GM18517 (cell line): ENCODE data around the gene PGA4.
"Not testable (repeated sequence)": the region's sequence is repeated elsewhere in the genome, so short reads cannot be mapped to it uniquely, and the experiment has no call there.

Source experiments
- ATAC-seq: cut with Tn5 transposase; IDR thresholded peaks from one replicate; pipeline ENCODE4 v1.9.1; 2021; ENCODE audit warnings: mild to moderate bottlenecking, moderate library complexity; ENCODE audit not compliant: unreplicated experiment

The PGA4 gene

DNA sequence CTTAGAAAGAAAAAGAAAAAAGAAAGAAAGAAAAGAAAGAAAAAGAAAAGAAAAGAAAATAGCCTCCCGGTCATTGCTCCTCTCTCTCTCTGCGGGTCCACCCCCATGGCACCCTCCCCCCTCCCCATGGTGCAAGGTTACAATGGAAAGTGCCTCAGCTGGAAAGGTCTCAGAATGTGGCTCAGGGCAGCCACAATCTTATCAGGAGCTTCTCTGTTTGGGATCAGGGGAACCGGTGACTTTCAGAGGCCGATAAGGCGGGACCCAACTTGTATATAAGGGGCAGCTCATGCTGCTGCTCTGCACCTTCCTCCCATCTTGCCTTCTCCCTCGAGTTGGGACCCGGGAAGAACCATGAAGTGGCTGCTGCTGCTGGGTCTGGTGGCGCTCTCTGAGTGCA, at the start of gene PGA4:
Gene PGA4 (plus strand): TSS at position 301 of the 400 bp plus-strand sequence. CDS start 54 bp downstream, at position 355.
- not testable (repeated sequence) for ATAC-seq

DNA sequence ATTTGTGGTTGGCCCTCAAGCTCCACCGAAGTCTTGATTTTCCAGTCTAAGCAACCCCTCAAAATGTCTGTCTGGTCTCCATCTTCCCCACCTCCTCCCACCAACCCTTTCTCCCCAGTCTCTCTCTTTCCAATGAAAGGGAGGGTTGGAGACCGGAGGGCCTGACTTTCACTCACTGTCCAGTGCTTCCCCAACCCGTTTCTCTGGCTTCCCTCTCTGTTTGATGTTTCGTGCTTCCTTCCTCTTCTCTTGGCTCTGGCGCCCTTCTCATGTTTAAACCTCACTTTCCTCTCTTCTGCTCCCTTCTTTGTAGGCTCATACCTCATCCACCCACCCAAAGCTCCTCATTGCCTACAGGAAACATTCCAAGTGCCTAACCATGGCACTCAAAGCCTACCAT, 49.8 kb upstream of the PGA4 start:
- ATAC-seq, result no peak

DNA sequence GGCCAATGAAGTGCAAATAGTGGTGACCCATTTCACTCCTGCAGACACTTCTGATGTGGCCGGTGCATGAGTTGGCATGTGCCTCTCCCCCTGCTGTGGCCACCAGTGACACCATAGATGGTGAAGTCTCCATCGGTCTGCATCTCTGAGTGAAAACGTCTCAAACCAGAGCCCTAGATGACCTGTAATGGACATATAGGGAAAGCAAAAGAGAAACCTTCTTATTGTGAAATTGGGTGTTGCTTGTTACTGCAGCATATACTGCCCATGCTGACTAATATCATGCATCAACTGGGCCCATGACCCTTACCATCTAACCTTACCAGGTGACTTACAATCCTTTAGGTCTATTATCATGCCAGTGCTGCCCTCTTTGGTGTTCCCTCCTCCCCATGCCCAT, 49.3 kb upstream of the PGA4 start:
- no peak for ATAC-seq

DNA sequence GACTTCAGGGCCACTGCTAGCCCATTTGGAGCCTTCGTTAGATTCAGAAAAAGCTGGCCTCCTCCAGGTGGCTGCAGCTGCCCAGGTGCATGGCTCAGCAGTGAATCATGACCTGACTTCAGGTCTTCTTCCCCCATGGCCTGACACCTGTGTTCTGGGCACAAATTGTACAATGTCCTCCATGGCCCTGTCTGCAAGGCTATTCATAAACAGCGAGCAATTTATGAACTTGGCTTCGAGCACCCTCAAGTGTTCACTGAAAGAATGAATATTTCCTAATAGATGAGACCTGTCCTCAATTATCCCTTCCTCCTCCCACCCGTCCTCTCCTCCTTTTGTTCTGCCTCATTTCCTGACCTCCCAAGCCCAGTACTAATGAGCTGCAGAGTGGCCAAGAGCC, 48.7 kb upstream of the PGA4 start:
- no peak for ATAC-seq

DNA sequence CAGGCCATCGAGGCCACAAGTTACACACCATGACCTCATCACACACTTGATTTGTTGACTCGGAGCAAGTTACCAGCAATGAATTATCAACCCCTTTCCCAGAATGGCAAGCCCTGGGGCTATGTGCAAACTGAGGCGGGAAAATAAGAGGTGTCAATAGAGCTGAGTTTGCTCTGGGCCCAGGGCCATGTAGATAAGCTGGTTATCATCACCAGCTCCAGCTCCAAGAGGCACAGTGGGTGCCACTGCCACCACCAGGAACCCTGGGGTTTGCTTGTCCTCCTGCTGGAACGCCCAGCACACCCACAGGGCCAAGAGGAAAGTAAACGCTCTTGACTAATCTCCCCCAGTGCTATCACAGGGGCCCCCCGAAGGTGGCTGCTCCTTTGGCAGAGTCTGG, 47.9 kb upstream of the PGA4 start:
- ATAC-seq, result no peak

DNA sequence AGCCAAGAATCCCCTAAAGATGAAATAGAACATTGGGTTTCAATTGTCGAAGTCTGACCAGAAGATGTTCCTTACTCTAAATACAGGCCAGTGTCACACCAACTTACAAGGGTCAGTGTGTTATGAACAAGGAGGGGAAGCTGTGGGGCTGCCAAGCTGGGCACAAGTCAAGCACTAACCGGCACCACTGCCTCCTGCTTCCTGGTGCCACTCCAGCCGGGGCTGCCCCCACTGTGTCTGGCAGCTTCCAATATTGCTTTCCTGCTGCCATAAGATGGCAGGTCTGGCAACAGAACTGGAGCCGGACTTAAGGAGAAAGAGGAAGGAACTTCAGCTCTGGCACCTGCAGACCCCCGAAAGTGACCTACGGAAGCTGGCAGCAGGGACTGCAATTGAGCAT, 47.2 kb upstream of the PGA4 start:
- ATAC-seq, result no peak

DNA sequence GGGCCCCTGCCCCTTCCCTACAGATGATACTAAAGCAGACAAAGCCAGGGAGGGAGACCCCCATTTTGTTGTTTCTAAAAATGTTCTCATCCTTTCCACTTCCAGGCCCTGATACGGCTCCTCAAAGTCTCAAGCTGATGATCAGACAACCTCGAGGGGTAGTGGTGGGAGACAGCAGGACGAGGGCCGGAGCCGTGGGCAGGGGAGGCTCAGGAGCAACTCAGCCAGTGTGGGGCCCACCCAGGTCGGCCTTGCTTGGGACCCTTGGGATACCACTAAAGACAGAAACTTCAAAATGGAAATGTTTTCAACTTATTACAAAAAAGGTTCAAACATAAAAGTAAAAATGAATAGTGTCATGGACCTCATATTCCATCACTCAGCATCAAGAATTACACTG, 45.7 kb upstream of the PGA4 start:
- no peak for ATAC-seq

DNA sequence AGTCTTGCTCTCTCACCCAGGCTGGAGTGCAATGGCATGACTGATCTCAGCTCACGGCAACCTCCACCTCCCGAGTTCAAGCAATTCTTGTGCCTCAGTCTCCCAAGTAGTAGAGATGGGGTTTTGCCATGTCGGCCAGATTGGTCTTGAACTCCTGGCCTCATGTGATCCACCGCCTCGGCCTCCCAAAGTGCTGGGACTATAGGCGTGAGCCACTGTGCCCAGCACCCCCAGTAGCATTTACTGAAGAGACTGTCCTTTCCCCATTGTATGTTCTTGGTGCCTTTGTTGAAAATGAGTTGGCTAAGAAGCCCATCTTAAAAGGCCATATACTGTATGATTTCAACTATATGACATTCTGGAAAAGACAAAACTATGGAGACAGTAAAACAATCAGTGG, 41.9 kb upstream of the PGA4 start:
- ATAC-seq, result not testable (repeated sequence)

DNA sequence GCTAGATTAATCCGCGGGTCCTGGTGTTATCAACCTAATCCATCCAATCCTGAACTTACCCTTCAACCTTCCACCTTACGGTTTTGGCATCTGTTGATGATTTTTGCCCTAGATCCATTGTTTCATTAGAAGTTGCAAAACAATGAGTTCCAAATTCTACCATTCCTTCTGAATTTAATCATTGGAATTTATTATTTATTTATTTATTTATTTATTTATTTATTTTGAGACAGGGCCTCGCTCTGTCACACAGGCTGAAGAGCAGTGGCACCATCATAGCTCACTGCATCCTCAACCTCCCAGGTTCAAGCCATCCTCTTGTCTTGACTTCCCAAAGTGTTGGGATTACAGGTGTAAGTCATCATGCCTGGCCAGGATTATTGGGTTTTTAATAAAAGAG, 40.7 kb upstream of the PGA4 start:
- no peak for ATAC-seq

DNA sequence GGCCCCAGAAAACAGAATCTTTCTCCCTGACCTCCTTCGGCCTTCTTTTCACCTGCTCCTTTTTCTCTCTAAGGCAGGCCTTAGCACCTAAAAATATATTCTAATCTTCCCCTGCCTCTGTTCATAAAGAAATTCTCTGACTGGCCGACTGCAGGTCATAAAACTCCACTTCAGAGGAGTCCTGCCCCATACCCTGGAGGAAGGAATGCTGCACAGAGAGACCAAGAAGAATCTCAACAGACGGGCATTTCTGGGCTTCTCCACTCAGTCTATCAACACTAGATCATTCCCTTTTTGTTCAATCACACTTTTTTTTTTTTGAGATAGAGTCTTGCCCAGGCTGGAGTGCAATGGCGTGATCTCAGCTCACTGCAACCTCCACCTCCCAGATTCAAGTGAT, 38.5 kb upstream of the PGA4 start:
- ATAC-seq, result no peak

DNA sequence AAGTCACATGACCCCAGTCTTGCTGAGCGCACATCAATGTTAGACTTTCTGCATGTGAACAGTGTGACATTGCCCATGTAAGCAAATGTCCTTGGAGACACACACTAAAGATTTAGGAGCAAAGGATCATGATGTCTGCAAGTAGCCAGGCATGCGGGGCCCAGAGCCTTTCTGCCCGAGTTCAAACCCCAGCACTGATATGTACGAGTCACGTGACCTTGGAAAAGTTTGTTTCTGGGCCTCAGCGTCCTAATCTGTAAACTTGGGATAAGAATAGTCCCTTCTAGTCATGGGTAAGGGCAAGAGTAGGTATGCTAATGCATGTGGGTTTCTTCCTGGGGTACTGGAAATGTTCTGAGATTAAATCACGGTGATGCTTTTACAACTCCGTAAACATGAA, 35.6 kb upstream of the PGA4 start:
- no peak for ATAC-seq

DNA sequence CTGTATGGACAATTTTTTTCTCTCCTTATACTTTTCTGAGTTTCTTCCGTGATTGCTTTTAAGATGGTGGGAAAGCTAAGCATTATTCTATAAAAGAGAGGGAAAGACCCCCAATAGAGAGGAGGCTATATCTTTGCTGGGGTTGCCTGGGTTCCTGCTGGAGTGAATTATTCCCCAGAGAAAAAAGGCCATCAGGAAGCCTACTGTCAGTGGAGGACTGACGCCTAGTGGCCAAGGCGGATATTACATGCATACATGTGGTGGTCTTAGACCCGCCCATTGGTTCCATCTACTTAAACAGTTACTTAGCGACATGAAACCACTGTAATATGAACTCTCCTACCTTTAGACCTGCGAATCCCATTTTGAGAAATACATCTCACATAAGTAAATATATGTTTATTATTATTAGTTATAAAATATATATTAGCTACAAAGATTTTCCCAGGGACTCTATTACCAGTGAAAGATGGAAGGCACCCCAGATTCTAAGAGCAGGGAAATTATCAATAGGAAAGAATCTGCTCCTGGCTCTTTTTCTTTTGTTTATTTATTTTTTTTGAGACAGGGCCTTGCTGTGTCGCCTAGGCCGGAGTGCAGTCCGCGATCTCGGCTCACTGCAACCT, 34.5 kb upstream of the PGA4 start:
- no peak for ATAC-seq

DNA sequence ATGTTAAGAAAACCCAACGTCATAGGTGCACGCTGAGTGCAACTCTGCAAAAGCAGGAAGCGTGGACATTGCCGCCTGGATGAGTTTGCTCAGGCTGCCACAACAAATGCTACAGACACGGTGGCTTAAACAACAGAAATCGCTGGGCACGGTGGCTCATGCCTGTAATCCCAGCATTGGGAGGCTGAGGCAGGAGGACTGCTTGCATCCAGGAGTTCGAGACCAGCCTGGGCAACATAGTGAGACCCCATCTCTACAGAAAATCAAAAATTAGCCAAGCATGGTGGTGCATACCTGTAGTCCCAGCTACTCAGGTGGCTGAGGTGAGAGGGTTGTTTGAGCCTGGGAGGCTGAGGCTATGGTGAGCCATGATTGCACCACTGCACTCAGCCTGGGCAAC, 32.2 kb upstream of the PGA4 start:
- ATAC-seq, result no peak

DNA sequence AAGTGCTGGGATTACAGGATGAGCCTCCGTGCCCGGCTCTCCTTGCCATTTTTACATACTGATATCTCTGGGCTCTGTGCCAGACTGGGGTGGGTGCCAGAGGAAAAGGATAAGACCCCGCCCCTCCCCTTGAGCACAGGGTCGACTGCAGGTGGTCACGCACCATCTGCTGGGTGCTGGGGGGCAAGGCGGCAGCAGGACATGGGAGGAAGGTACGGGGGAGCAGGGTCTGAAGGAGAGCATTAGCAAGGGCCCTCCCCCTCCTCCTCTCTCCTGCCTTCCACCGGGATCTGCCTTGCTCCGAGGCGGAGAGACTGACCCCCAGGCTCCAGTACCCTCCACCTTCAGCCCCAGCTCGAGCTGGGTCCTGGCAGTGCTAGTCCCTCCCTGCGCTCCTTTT, 28.6 kb upstream of the PGA4 start:
- no peak for ATAC-seq

DNA sequence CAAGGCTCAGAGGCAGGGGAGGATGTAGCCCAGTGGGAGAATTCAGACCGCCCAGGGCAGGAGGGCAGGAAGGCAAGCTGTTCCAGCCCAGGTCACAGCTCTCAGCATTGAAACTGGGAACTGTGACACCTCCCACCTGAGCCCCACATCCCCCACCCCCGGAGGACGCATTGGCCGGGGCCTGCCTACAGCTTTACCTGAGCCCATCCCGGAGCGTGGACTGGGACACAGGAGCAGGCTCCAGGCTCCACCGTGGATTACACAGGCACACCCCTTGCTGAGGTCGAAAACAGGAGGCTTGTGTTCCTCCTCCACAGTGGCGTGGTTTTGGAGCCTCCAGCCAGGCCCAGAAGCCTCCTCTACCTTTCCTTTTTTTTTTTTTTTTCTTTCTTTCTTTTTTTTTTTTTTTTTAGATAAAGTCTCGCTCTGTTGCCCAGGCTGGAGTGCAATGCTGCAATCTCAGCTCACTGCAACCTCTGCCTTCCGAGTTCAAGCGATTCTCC, 27.9 kb upstream of the PGA4 start:
- no peak for ATAC-seq

DNA sequence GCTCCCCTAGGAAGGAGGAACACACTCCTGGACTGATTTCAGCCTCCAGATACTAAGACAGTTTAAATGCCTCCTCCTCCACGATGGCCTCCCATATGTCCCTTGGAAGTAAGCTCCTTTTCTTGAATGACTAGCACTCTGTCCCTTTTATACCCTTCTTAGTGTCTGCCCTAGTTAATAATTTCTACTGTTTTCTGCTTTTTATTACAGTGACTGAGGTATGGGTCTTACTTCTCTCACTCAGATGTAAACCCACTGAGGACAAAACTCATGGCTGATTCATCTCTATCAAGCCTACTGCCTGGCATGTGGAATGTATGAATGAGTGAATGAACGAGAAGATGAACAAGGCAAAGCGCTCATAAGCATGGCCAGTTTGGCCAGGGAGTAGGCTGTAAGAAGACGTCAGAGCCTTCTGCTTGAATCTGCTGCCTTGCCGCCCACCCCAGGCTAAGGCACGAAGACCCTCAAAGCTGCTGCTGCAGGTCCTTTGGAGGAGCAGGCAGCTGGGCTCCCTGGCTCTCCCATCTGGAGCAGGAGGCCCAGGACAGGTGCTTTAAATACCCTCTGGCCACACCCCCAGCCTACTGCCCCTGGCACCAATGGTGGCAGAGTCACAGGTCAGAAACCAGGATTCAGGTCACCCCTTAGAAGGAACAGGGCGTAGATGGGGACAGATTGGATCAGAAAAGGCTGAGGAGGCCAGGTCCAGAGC, 27.0 kb upstream of the PGA4 start:
- ATAC-seq, result no peak

DNA sequence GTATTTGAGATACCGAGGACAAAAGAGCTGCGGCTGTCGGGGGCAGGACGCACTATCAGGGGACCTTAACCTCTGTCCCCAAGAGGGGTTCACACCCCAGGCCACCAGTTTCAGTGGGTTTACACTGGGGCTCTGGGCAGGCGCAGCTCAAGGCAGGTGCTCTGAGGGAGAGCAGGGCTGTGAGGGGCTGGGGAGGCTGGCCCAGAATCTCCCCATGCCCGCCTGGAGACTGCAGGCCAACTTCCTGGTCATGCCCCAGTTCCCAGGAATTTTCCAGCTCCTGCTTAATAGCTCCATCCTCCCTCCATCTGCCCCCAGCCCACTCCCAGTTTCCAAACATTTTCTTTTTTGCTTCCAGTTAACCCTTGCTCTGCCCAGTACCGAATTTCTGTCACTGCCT, 26.4 kb upstream of the PGA4 start:
- no peak for ATAC-seq

DNA sequence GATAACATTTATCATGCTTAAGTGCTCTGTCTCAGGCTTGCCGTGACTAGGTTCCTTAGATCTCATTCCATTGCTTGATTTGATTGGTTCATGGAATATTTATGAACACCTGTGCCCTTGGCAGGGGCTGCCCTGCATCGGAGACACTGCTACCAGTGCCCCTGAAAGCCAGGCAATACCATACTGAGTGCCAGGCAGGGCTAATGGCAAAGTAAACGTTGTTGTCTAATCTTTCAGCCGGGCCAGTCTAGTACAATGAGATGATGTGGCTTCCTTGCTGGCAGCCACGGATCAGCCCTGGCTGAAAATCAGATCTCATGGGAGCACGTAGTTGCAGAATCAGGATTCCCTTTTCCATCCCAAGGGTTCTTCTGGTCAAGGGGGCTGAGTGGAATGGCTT, 23.8 kb upstream of the PGA4 start:
- no peak for ATAC-seq

DNA sequence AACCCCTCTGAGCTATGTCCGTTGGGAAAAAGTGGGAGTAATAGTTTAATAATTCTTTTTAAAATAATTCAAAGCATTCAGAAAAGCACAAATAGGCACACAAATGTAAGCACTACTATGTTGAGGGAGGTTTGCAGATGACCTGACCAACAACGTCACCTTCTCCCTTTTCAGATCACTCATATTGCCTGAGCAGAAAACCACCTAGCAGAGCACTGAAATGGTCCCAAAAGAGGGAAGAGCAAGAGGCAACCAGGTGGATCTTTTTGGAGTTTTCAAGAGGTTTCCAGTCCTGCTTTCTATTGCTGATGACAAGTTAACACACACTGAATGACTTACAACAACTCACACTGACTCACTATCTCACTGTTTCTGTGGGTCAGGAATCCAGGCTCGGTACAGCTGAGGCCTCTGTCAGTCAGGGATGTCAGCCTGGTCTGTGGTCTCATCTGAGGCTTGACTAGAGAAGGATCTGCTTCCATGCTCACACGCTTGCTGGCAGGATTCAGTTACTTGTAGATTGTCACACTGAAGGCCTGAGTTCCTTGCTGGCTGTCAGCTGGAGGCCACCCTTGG, 23.1 kb upstream of the PGA4 start:
- ATAC-seq, result no peak

DNA sequence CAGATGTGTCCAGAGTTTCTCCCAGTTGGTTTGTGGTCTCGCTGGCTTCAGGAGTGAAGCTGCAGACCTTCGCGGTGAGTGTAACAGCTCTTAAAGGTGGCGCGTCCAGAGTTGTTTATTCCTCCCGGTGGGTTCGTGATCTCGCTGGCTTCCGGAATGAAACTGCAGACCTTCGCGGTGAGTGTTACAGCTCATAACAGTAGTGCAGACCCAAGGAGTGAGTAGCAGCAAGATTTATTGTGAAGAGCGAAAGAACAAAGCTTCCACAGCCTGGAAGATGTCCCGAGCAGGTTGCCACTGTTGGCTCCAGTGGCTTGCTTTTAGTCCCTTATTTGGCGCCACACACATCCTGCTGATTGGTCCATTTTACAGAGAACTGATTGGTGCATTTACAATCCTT, 20.7 kb upstream of the PGA4 start:
- no peak for ATAC-seq

DNA sequence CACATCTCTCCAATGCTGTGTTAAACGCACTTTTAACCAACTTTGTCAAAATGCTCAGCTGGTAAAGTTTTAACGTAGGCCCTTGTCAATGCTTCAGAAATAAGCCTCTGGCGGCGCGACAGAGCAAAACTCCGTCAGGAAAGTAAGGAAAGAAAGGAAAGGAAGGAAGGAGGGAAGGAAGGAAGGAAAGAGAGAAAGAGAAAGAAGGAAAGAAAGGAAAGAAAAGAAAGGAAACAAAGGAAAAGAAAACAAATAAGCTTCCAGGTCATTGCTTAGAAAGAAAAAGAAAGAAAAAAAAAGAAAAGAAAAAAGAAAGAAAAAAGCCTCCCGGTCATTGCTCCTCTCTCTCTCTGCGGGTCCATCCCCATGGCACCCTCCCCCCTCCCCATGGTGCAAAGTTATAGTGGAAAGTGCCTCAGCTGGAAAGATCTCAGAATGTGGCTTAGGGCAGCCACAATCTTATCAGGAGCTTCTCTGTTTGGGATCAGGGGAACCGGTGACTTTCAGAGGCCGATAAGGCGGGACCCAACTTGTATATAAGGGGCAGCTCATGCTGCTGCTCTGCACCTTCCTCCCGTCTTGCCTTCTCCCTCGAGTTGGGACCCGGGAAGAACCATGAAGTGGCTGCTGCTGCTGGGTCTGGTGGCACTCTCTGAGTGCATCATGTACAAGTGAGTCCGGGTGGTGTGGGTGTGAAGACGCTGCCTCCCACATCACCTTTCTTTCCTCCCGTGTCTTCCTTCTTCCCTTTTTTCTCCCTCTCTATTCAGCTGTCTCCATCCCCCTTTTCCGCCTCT, 19.0 kb upstream of the PGA4 start, which contains the start of gene PGA3:
Gene PGA3 (plus strand): TSS at position 566 of the 797 bp plus-strand sequence. CDS start 50 bp downstream, at position 616.
- ATAC-seq, result not testable (repeated sequence)
